ENCODE measurements around the gene CTPS2.

- TF ChIP-seq CTCF (IDR thresholded peaks at IDR 0.05) (no peak), POLR2A (IDR thresholded peaks at IDR 0.05) (no peak), EP300 (IDR thresholded peaks at IDR 0.05; ENCODE audit: low read depth) (no peak)
These were observed 32.6 kb upstream of the CTPS2 start for GRCh38 chrX:16745102-16745501.
